GM18517 (cell line): ENCODE results near the gene STPG3.
"Not testable (repeated sequence)": the region's sequence is repeated elsewhere in the genome, so short reads cannot be mapped to it uniquely, and the experiment has no call there.

Experiments used
- ATAC-seq: cut with Tn5 transposase; IDR thresholded peaks from one replicate; pipeline ENCODE4 v1.9.1; 2021; ENCODE audit warnings: mild to moderate bottlenecking, moderate library complexity; ENCODE audit not compliant: unreplicated experiment

The STPG3 gene

DNA sequence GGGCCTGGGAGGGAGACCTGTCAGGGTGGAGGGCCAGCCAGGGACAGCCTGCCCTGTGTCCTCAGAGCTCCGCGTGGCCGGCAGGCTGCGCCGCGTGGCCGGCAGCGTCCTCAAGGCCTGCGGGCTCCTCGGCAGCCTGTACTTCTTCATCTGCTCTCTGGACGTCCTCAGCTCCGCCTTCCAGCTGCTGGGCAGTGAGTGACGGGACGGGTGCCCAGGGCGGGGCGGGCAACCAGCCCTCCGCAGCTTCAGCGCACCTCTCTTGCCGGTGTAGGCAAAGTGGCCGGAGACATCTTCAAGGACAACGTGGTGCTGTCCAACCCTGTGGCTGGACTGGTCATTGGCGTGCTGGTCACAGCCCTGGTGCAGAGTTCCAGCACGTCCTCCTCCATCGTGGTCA lies 18.6 kb upstream of the STPG3 start:
- no peak for ATAC-seq

- ATAC-seq, result no peak
Observed at GRCh38 chr9:137233143-137233980, 17.7 kb upstream of the STPG3 start.

- no peak for ATAC-seq
Observed at GRCh38 chr9:137234055-137234697, 16.9 kb upstream of the STPG3 start.

GRCh38 chr9:137234758-137235423 lies 16.2 kb upstream of the STPG3 start:
- no peak for ATAC-seq

- ATAC-seq, result no peak
Observed at GRCh38 chr9:137235424-137236237, 15.5 kb upstream of the STPG3 start.

- ATAC-seq, result no peak
Observed at GRCh38 chr9:137236238-137236935, 14.7 kb upstream of the STPG3 start.

DNA sequence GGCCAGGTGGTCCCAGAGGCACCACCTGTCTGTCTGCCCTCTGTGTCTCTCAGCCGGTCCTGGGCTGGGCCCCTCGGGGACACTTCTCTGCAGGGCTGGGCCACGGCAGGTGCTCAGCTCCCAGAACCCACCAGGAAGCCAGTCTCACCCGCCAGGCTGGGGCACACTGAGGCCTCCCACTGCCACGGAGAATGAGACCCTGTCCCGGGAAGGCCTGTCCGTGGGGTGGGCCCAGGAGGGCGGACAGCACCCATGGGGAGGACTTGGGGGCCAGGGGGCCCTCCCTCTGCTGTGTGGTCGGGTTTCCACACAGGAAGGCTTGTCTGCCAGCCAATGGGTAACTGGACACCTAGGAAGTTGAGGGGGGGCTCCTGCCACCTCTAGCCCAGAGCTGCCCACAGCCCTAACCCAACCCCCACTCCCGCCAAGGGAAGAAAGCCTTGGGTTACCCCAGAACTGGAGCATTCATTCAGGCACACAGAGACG lies 14.1 kb upstream of the STPG3 start:
- ATAC-seq, result no peak

DNA sequence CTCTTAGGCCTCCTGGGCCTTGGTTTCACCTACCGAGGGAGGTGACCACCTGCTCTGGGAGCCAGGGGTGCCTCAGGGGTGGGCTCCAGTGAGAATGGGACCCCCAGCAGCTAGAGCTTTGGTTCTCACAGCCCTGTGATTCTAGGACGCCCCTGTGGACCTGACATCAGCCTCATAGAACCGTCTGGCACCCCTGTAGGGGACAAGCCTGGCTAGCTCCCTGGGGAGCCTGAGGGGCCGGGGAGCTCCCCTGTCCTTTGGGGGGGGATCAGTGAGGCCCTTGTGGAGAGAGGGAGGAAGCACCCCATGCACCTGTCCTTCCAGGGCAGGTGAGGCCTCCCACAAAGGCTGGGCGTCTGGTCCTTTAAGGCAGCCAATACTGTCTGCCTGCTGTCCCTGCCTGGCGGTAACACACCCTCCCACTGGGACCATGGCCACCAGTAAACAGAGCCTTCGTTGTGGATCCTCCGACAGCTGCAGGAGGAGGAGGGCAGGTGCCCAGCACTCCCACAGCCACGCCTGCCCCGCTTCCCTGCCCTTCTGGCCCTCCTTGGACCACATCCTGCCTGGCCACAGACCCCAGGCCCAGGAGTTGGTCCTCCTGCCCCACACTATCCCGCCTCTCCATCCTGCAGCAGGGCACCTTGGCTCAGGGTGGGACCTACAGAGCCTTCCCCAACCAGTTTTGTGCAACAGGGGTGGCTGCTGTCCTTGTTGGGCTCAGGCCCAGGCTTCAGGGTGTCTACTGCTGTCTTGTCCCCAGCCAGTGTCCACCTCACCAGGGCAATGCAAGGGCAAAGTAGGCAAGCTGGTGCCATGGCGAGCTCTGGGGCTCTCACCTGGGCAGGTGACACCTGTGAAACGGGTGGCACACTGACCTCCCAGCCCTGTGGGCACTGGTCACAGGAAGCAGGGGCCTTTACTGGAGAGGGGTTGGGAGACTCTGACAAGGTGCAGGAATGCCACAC lies 13.0 kb upstream of the STPG3 start:
- ATAC-seq, result no peak

DNA sequence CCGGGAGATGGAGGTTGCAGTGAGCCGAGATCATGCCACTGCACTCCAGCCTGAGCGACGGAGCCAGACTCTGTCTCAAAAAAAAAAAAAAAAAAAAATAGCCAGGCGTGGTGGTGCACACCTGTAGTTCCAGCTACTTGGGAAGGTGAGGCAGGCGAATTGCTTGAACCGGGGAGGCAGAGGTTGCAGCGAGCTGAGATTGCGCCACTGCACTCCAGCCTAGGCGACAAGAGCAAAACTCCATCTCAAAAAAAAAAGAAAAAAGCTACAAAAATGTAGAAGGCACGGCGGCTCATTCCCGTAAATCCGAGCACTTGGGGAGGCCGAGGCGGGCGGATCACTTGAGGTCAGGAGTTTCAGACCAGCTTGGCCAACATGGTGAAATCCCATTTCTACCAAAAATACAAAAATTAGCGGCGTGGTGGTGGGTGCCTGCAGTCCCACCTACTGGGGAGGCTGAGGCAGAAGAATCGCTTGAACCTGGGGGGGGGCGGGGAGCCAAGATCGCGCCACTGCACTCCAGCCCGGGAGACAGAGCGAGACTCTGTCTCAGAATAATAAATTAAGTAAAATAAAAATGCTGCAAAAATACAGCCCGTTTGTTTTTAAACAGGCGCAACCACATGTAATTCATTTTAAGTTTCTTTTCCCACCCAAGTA lies 11.4 kb upstream of the STPG3 start:
- not testable (repeated sequence) for ATAC-seq

DNA sequence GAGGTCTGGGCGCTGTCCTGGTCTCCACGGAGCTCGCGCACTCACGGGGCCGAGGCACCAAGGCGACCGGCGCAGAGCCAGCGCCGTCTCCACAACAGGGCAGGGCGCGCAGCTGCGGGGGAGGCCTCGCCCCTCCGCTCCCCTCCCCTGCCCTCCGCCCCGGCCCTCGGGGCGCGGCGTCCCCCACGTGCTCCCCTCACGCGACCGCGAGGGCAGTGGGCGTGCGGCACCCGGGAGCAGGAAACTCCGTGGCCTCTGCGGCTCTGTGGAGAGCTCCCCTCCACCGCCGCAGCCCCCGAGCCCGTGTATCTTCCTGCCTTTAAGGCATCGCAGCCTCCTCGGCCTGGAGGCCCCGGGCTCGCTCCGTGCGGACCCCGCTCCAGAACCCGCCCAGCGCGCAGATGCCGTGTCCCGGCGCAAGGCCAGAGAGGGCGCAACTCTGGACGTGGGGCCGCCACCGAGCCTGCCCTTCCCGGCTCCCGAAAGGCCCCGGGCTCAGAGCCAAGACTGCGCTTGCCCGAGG lies 10.7 kb upstream of the STPG3 start:
- ATAC-seq, result peak; percentile 14

DNA sequence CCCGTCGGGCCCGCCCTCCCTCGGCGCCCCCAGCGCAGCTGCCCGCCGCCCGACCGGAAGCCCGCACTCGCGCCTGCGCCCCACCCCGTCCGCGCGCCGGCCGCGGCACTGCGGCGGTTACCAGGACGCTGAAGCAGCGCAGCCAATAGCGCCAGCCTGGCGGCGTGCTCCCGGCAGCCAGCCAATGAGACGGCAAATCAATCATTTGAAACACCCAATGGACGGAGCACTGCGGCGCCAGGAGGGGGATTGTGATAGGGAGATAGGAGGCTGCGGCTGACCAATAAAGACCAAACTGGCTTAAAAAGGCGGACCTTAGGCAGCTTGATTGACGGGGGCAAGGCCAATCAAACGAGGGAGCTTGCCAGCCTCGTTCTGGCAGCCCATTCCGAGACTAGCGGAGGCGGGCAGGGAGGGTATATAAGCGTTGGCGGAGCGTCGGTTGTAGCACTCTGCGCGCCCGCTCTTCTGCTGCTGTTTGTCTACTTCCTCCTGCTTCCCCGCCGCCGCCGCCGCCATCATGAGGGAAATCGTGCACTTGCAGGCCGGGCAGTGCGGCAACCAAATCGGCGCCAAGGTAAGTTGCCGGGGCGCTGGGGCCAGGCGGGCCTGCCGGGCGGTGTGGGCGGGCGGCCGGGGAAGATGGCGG lies 10.1 kb upstream of the STPG3 start, which contains the start of gene TUBB4B:
TUBB4B (plus strand) TSS at position 447 of the 649 bp plus-strand sequence; CDS start at position 521, 74 bp downstream.
- peak; percentile 76 for ATAC-seq

- ATAC-seq, result no peak
Observed at GRCh38 chr9:137241490-137242268, 9.4 kb upstream of the STPG3 start.

DNA sequence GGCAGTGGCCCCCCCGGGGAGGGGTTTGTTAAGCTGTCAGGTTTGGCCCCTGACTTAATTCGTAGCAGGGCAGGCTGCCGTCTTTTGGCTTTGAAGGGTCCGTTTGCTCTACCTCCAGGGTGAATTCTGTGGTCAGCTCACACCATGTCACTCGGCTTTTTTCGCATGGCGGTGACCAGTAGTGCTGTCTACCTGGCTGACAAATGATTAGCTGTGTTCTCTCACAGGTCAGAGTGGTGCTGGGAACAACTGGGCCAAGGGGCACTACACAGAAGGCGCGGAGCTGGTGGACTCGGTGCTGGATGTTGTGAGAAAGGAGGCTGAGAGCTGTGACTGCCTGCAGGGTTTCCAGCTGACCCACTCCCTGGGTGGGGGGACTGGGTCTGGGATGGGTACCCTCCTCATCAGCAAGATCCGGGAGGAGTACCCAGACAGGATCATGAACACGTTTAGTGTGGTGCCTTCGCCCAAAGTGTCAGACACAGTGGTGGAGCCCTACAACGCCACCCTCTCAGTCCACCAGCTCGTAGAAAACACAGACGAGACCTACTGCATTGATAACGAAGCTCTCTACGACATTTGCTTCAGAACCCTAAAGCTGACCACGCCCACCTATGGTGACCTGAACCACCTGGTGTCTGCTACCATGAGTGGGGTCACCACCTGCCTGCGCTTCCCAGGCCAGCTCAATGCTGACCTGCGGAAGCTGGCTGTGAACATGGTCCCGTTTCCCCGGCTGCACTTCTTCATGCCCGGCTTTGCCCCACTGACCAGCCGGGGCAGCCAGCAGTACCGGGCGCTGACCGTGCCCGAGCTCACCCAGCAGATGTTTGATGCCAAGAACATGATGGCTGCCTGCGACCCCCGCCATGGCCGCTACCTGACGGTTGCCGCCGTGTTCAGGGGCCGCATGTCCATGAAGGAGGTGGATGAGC lies 8.6 kb upstream of the STPG3 start:
- ATAC-seq, result no peak

- not testable (repeated sequence) for ATAC-seq
Observed at GRCh38 chr9:137243266-137243625, 7.8 kb upstream of the STPG3 start.

- ATAC-seq, result no peak
Observed at GRCh38 chr9:137243626-137244485, 7.2 kb upstream of the STPG3 start.
